GM12872 (cell line): ENCODE data around the gene TAGLN3.

Experiments used
- TF ChIP-seq, protein P1 (sequence below): IDR thresholded peaks from 3 replicates; pipeline ENCODE4 v1.5.1; 2011; ENCODE audit warnings: low read depth, mild to moderate bottlenecking, low read length, moderate library complexity; ENCODE audit not compliant: insufficient read depth

TAGLN3 gene

DNA sequence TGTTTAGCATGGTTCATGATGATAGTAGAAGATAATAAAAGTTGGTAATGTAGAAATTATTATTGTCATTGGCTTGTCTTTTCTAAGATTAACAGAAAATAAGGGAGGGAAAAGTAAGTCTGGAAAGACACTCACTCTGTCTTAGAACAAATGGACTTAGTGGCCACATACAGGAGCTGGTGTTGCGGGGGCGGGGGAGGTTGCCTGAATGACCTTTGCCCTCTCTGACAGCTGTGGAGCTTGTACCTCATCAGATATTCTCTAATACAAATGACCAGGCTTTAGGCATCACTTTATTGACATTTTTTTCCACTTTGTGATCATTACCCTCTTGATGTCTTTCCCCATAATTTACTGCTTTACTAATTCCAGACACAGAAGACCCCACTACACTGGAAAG is 5.9 kb downstream of the TAGLN3 start:
- TF ChIP-seq, protein P1, sequence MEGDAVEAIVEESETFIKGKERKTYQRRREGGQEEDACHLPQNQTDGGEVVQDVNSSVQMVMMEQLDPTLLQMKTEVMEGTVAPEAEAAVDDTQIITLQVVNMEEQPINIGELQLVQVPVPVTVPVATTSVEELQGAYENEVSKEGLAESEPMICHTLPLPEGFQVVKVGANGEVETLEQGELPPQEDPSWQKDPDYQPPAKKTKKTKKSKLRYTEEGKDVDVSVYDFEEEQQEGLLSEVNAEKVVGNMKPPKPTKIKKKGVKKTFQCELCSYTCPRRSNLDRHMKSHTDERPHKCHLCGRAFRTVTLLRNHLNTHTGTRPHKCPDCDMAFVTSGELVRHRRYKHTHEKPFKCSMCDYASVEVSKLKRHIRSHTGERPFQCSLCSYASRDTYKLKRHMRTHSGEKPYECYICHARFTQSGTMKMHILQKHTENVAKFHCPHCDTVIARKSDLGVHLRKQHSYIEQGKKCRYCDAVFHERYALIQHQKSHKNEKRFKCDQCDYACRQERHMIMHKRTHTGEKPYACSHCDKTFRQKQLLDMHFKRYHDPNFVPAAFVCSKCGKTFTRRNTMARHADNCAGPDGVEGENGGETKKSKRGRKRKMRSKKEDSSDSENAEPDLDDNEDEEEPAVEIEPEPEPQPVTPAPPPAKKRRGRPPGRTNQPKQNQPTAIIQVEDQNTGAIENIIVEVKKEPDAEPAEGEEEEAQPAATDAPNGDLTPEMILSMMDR, result no peak

DNA sequence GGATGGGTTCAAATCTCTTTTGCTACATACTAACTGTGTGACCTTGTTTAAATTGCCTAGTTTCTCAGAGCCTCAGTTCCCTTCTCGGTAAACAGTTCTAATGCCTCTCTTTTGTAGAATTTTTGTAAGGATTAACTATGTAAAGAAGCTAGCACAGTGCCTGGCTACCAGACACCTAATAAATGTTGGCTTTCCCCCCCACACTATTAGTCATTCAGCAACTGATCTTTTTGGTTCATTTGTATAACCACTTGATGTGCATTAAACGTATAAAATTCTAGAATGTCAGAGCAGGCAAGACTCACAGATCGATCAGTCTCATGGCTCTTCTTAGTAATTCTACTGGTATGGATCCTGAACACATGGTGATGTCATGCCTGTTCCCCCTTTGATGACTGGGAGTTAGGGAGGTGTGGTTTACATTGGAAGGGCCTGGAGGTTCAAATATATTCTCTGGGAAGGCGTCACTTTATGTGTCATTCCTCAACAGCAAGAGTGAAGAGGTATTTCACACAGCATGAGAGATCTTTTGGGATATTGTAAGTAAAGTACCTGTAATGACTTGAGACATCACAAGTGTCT is 6.5 kb downstream of the TAGLN3 start:
- TF ChIP-seq, protein P1, result no peak

DNA sequence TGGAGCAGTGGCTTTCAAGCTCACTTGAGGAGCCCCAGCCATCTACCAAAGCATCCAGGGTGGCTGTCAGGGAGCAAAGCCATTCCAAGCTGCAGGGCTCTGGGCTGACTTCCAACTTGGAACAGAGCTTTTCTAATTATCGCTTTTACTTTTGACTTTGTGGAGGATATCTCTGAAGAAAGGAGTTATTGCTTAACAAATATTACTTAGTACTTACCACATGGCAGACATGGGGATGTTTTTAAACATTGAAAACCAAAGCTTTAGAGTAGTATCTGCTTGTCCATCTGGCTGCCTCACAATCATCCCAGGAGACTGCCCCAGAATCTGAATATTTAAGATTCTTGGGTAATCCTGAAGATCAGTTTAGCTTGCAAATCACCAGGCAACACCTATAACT is 8.9 kb downstream of the TAGLN3 start:
- TF ChIP-seq, protein P1, result no peak

DNA sequence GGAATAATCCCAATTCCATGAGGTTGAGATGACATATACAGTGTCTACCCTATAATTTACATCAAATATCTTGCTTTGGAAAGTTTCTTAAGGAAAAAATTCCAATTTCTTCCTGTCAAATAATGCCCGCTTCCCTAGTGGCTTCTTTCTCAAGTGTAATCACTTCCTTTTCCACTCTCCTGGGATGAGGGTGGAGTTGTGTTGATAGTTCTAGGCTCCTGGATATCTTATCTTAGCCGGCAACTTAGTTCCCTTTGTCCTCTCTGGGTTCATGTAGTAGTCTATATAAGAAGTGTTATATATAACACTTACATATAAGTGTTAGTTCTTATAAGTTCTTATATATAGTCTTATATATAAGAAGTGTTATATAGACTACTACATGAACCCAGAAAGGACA is 10.9 kb downstream of the TAGLN3 start:
- TF ChIP-seq, protein P1, result no peak

DNA sequence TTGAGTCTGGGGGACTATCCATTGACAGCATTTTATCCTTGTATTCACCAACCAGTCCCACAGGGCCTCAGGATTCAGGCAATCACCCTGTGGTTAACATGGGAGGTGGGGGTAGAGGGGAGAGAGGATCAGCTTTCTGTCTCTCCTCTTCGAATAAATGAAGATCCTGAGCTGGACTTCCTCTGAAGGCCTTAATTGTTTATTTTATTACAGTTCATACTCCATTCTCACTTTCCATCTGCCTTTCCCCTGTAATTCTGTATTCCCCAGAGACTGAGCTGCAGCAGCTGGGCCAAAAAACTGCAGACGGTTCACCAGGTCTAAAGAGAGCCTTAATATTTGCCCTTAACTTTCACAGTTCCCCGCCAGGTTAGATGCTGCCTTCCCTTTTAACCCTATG is 11.9 kb downstream of the TAGLN3 start:
- TF ChIP-seq, protein P1, result no peak

DNA sequence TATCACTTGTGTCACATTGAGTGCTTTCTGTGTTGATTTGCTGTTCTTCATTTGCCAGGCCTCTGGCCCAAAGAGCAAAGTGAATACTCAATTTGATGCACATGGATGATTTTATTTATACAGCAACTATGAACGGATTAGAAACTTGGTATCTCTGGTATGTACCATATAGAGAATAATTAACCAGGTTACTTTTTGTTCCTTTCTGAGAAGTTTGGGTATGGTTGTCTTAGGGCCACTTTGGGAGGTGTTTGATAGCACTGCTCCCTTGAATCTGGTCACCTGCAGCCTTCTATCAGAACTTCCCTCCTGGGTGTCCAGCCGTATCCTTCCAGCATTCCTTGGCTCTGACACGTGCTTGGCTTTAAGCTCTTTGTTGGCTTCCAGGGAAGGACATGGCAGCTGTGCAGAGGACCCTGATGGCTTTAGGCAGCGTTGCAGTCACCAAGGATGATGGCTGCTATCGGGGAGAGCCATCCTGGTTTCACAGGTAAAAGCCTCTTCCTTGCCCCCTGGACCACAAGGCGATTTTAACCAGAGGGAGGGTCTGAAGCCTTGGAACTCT is 12.7 kb downstream of the TAGLN3 start:
- TF ChIP-seq, protein P1, result no peak

DNA sequence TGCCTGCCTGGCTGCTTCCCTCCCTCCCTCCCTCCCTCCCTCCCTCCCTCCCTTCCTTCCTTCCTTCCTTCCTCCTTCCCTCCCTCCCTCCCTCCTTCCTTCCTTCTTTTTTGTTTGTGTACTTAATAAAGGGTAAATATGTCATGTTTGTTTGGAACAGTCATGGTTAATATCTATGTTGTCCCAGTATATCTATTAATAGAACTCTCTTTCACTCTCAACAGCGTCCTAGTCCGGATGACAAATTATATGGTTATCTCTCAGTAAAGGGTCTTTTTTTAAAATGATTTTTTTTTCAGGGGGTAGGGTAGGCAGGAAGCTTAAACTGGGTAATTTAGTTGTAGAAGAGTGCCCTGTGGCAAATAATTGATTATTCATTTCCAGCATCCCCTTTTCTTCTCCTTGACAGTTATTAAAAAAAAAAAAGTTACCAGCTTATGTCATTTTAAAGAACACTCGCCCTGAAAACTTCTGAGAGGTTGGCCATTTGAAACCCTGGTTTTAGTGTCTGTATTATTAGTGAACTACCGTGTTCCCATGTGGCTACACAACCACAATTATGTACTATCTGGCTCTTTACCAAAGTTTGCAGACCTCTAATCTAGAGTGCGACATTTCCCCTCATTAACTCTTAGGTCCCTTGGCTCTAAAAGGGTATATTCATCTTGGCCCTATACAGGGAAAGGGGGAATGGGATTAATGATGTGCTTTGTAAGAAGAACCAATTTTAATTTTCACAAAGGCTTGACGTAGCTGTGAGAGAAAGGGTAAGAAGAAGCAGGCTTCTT is 13.7 kb downstream of the TAGLN3 start:
- TF ChIP-seq, protein P1, result no peak
